PC-9 (cell line): ENCODE data around the gene C2CD2. TPM values are rescaled to one million over a fixed set of nuclear protein-coding genes. Genes with fewer than 3 reads are reported as not detected.
"Not testable (repeated sequence)": the region's sequence is repeated elsewhere in the genome, so short reads cannot be mapped to it uniquely, and the experiment has no call there.

Experiments used
- BruUV-seq: library from RNA; stranded (reverse); fragments of 400-500 nt; replicated peaks from 2 replicates; lab custom pipeline; 2021; lab: Mats Ljungman, UMichigan
- CTCF ChIA-PET: fragments of 300-600 bp; sonication (Branson Sonifier 250); formaldehyde crosslinking; loops from one replicate; lab custom pipeline; 2022; ENCODE audit warnings: antibody characterized with exemption; lab: Charles Lee
- POLR2A ChIA-PET: fragments of 300-600 bp; sonication (Branson Sonifier 250); formaldehyde crosslinking; loops from one replicate; lab custom pipeline; 2022; ENCODE audit warnings: antibody characterized with exemption; ENCODE audit not compliant: unreplicated experiment; lab: Charles Lee
- DNase-seq, 2 experiments: peaks; one replicate each; pipeline versions ENCODE4 v3.0.0 to v3.0.0-alpha.2; 2015 to 2022; ENCODE audit warnings: mixed read lengths in 1 of 2
- H2AFZ ChIP-seq: fragments of 200-600 bp; sonication (generic); 2 replicates; pipeline ENCODE4 v1.8.1; 2017; ENCODE audit warnings: antibody characterized with exemption
- H3F3A ChIP-seq: fragments of 200-600 bp; sonication (generic); 2 replicates; pipeline ENCODE4 v1.8.1; 2017; ENCODE audit warnings: antibody characterized with exemption, mild to moderate bottlenecking, low read depth; ENCODE audit not compliant: insufficient read depth
- H3K27ac ChIP-seq: fragments of 200-600 bp; sonication (generic); 2 replicates; pipeline ENCODE4 v1.6.1; 2016; ENCODE audit warnings: mixed run types
- H3K27me3 ChIP-seq: fragments of 200-600 bp; sonication (generic); 2 replicates; pipeline ENCODE4 v1.6.1; 2016; ENCODE audit warnings: low read depth, mixed run types; ENCODE audit not compliant: insufficient read depth
- H3K36me3 ChIP-seq: fragments of 200-600 bp; sonication (generic); 2 replicates; pipeline ENCODE4 v1.6.1; 2016; ENCODE audit warnings: low read depth, mixed run types
- H3K4me1 ChIP-seq: fragments of 200-600 bp; sonication (generic); replicated peaks from 2 replicates; pipeline ENCODE4 v1.6.1; 2016; ENCODE audit warnings: mixed run types; ENCODE audit not compliant: insufficient read depth
- H3K4me2 ChIP-seq: fragments of 200-600 bp; sonication (generic); 2 replicates; pipeline ENCODE4 v1.6.1; 2017; ENCODE audit warnings: mixed run types
- H3K4me3 ChIP-seq: fragments of 200-600 bp; sonication (generic); 2 replicates; pipeline ENCODE4 v1.6.1; 2016; ENCODE audit warnings: mixed run types
- H3K79me2 ChIP-seq: fragments of 200-600 bp; sonication (generic); 2 replicates; pipeline ENCODE4 v1.6.1; 2017; ENCODE audit warnings: low read depth, mixed run types
- H3K9me2 ChIP-seq: fragments of 200-600 bp; sonication (generic); 2 replicates; pipeline ENCODE4 v1.8.1; 2017; ENCODE audit warnings: mild to moderate bottlenecking; ENCODE audit not compliant: insufficient read depth
- H3K9me3 ChIP-seq: fragments of 200-600 bp; sonication (generic); 2 replicates; pipeline ENCODE4 v1.8.1; 2016; ENCODE audit warnings: low read depth; ENCODE audit not compliant: insufficient read depth
- H4K20me1 ChIP-seq: fragments of 200-600 bp; sonication (generic); 2 replicates; pipeline ENCODE4 v1.8.1; 2017; ENCODE audit not compliant: insufficient read depth
- CTCF ChIP-seq: fragments of 200-600 bp; sonication (generic); conservative IDR thresholded peaks from 2 replicates; pipeline ENCODE4 v1.6.1; 2017; ENCODE audit warnings: mixed run types, antibody characterized with exemption, mild to moderate bottlenecking, moderate library complexity
- EZH2 ChIP-seq: fragments of 200-600 bp; sonication (generic); IDR thresholded peaks from 2 replicates; pipeline ENCODE4 v1.8.0; 2017; ENCODE audit warnings: antibody characterized with exemption, low read depth
- intact Hi-C: fragments of 100-400 bp; cut with micrococcal nuclease; formaldehyde crosslinking; loops from one replicate; pipeline ENCODE4 v1.10.0; 2022; ENCODE audit not compliant: unreplicated experiment
- total RNA-seq: library from RNA; stranded (reverse); gene quantifications from 2 replicates; pipeline ENCODE4 v1.2.3, GENCODE V29; 2021

The C2CD2 gene
- total RNA-seq, 1 experiment from 2014 or later = 26.8 TPM

- Histone ChIP-seq H3K9me2 (no peaks in the 10 kb centered on the region), H3K36me3 (peaks cover 9% of the 10 kb centered on the region; the same call in 1 of the 2 replicates), H2AFZ (no peak overlapping the region), H3K27me3 (no peaks in the 10 kb centered on the region), H3K79me2 (no peaks in the 10 kb centered on the region), H3K4me3 (no peak overlapping the region), H3F3A (no peaks in the 10 kb centered on the region), H3K9me3 (no peaks in the 10 kb centered on the region), H3K4me2 (no peak overlapping the region), H4K20me1 (no peaks in the 10 kb centered on the region), H3K4me1 (no peaks in the 10 kb centered on the region), H3K27ac (no peak overlapping the region)
- TF ChIP-seq EZH2 (no peak), CTCF (no peak)
- CTCF ChIA-PET = no interaction called here
- POLR2A ChIA-PET = no interaction called here
- intact Hi-C loops = no loop called here
- DNase-seq = no peak
- no TSS peak for BruUV-seq
Observed at GRCh38 chr21:41995577-41995976, 41.8 kb upstream of the C2CD2 start.

GRCh38 chr21:41994613-41995012, 40.8 kb upstream of the C2CD2 start:
- BruUV-seq, H3K36me3 ChIP-seq, H3K9me3 ChIP-seq, H4K20me1 ChIP-seq, CTCF ChIA-PET, intact Hi-C loops, DNase-seq, H3K4me3 ChIP-seq, POLR2A ChIA-PET, H2AFZ ChIP-seq, H3K79me2 ChIP-seq, H3K4me2 ChIP-seq, H3K9me2 ChIP-seq, H3K27me3 ChIP-seq, H3K27ac ChIP-seq, H3K4me1 ChIP-seq, H3F3A ChIP-seq: not testable (repeated sequence)

- H3K9me3 ChIP-seq = no peaks in the 10 kb centered on the region
- H3K36me3 ChIP-seq = peaks cover 9% of the 10 kb centered on the region; the same call in 1 of the 2 replicates
- no peaks in the 10 kb centered on the region for H3K79me2 ChIP-seq
- no TSS peak for BruUV-seq
- no peak overlapping the region for H3K27ac ChIP-seq
- H3K4me2 ChIP-seq = no peak overlapping the region
- no peaks in the 10 kb centered on the region for H4K20me1 ChIP-seq
- CTCF ChIA-PET = no interaction called here
- no peak overlapping the region for H2AFZ ChIP-seq
- POLR2A ChIA-PET = interaction anchor here (0.6 kb wide), 1 partner anchor 15 kb away, joined by 4 read pairs; no protein-coding TSS in a partner anchor
- H3F3A ChIP-seq = no peaks in the 10 kb centered on the region
- DNase-seq = no peak
- intact Hi-C loops = no loop called here
- H3K4me3 ChIP-seq = no peak overlapping the region
- H3K4me1 ChIP-seq = no peaks in the 10 kb centered on the region
- TF ChIP-seq EZH2 (no peak), CTCF (no peak)
- H3K27me3 ChIP-seq = no peaks in the 10 kb centered on the region
- H3K9me2 ChIP-seq = no peaks in the 10 kb centered on the region
Observed at GRCh38 chr21:41993744-41994143, 39.9 kb upstream of the C2CD2 start.

GRCh38 chr21:41992576-41992975, 38.8 kb upstream of the C2CD2 start:
- Histone ChIP-seq H3K36me3 (peaks cover 9% of the 10 kb centered on the region; the same call in 1 of the 2 replicates), H3K79me2 (no peaks in the 10 kb centered on the region), H3K4me1 (no peaks in the 10 kb centered on the region), H3F3A (no peaks in the 10 kb centered on the region), H3K27ac (no peak overlapping the region), H3K9me3 (no peaks in the 10 kb centered on the region), H3K4me2 (no peak overlapping the region), H3K27me3 (no peaks in the 10 kb centered on the region), H3K9me2 (no peaks in the 10 kb centered on the region), H4K20me1 (no peaks in the 10 kb centered on the region), H2AFZ (no peak overlapping the region), H3K4me3 (no peak overlapping the region)
- TF ChIP-seq CTCF = no peak
- TF ChIP-seq EZH2 = no peak
- ChIA-PET CTCF (no interaction called here), POLR2A (no interaction called here)
- no peak for DNase-seq
- no TSS peak for BruUV-seq
- intact Hi-C loops = no loop called here
